GM12878 (cell line): Measurements from ENCODE around the gene NEURL4.

ENCODE experiments used
- CREM ChIP-seq: IDR thresholded peaks from 2 replicates; pipeline ENCODE4 v1.6.1; 2014; ENCODE audit warnings: antibody characterized with exemption, low read depth
- CTCF ChIP-seq, 3 experiments: IDR thresholded peaks in 2 of 3; conservative IDR thresholded peaks in 1 of 3; 2 replicates each; pipeline ENCODE4 v1.5.1; 2011; ENCODE audit warnings: low read depth in 3 of 3, low read length in 3 of 3, mild to moderate bottlenecking in 3 of 3, control low read depth in 2 of 3, moderate library complexity in 2 of 3, inconsistent platforms in 1 of 3, mixed read lengths in 1 of 3; ENCODE audit not compliant: control insufficient read depth in 2 of 3, insufficient read depth in 1 of 3; ENCODE audit errors: extremely low read depth in 1 of 3
- KDM1A ChIP-seq: fragments of 200-600 bp; sonication (generic); IDR thresholded peaks from 2 replicates; pipeline ENCODE4 v1.6.1; 2016; ENCODE audit warnings: borderline replicate concordance
- NBN ChIP-seq: fragments of 450-650 bp; IDR thresholded peaks from 2 replicates; pipeline ENCODE4 v1.6.1; 2016
- NFIC ChIP-seq: IDR thresholded peaks from 2 replicates; pipeline ENCODE4 v1.6.1; 2012; ENCODE audit warnings: low read depth, mild to moderate bottlenecking, inconsistent platforms, low read length, moderate library complexity
- NFYB ChIP-seq: IDR thresholded peaks from 2 replicates; pipeline ENCODE4 v1.6.1; 2011; ENCODE audit warnings: low read depth, mild to moderate bottlenecking, low read length, improper control_type of control experiment, moderate library complexity; ENCODE audit not compliant: insufficient read depth
- NR2C2 ChIP-seq: IDR thresholded peaks from 2 replicates; pipeline ENCODE4 v1.6.1; 2011; ENCODE audit warnings: borderline replicate concordance, low read depth; ENCODE audit not compliant: control insufficient read depth, insufficient read length
- POLR2AphosphoS5 ChIP-seq: IDR thresholded peaks from 2 replicates; pipeline ENCODE4 v1.6.1; 2011; ENCODE audit warnings: mild to moderate bottlenecking, low read length, inconsistent platforms
- RAD21 ChIP-seq: IDR thresholded peaks from 2 replicates; pipeline ENCODE4 v1.6.1; 2011; ENCODE audit warnings: mild to moderate bottlenecking, low read depth, low read length, moderate library complexity; ENCODE audit not compliant: insufficient read depth
- SREBF2 ChIP-seq: IDR thresholded peaks from 2 replicates; pipeline ENCODE4 v1.6.1; 2012; ENCODE audit warnings: mild to moderate bottlenecking, low read length
- USF2 ChIP-seq: IDR thresholded peaks from 2 replicates; pipeline ENCODE4 v1.6.1; 2011; ENCODE audit warnings: low read depth, low read length, improper control_type of control experiment, borderline replicate concordance
- ZNF217 ChIP-seq: fragments of 450-650 bp; IDR thresholded peaks from 2 replicates; pipeline ENCODE4 v1.6.1; 2017; ENCODE audit warnings: antibody characterized with exemption, mild to moderate bottlenecking

DNA sequence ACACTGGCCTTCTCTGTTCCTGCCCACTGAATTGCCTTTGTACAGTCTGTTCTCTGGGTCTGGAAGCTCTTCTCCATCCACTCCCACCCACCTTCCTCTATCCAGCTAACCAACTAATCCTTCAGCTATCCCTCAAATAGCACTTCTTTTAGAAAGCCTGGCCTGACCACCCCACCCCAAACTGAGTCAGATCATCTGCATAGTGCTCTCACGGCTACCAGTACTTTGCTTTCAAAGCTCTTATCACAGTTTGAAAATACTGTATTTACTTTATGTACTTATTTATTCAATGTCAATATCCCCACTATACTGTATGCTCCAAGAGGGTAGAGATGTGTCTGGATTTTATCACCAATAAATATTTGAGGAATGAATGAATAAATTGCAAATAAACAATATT lies 62.4 kb downstream of the NEURL4 start:
- no peak for TF ChIP-seq CTCF (IDR thresholded peaks at IDR 0.05 in 2 of 3, conservative IDR thresholded peaks at IDR 0.05 in 1 of 3; ENCODE audit: control insufficient read depth in 2 of 3, extremely low read depth in 1 of 3, insufficient read depth in 1 of 3, low read depth in 3 of 3, low read length in 3 of 3)
- no peak for TF ChIP-seq CREM
- TF ChIP-seq NR2C2, result no peak
- TF ChIP-seq NFYB, result no peak
- TF ChIP-seq POLR2AphosphoS5, result no peak
- no peak for TF ChIP-seq USF2
- no peak for TF ChIP-seq RAD21
- no peak for TF ChIP-seq ZNF217
- no peak for TF ChIP-seq NBN
- no peak for TF ChIP-seq NFIC
- no peak for TF ChIP-seq SREBF2
- no peak for TF ChIP-seq KDM1A
